Hematopoietic multipotent progenitor cell (in vitro differentiated cells): ENCODE results near the gene KCNS1. TPM values are rescaled to one million over a fixed set of nuclear protein-coding genes. Genes with fewer than 3 reads are reported as not detected.
"Not testable (repeated sequence)": the region's sequence is repeated elsewhere in the genome, so short reads cannot be mapped to it uniquely, and the experiment has no call there.

Source experiments
- DNase-seq, 3 donors: peaks; one replicate each; pipeline ENCODE4 v3.0.0-alpha.2; 2011 to 2015; ENCODE audit warnings: low read depth in 2 of 3, low spot score in 2 of 3
- total RNA-seq: library from RNA; depleted of rRNA; stranded (reverse); fragments of >200 nt; gene quantifications from one replicate; pipeline ENCODE4 v1.2.3, GENCODE V29; 2012

Gene KCNS1
- total RNA-seq, 1 donor = 0.54 TPM

GRCh38 chr20:45082468-45082867 is 18.5 kb downstream of the KCNS1 start:
- no peak for DNase-seq

DNA sequence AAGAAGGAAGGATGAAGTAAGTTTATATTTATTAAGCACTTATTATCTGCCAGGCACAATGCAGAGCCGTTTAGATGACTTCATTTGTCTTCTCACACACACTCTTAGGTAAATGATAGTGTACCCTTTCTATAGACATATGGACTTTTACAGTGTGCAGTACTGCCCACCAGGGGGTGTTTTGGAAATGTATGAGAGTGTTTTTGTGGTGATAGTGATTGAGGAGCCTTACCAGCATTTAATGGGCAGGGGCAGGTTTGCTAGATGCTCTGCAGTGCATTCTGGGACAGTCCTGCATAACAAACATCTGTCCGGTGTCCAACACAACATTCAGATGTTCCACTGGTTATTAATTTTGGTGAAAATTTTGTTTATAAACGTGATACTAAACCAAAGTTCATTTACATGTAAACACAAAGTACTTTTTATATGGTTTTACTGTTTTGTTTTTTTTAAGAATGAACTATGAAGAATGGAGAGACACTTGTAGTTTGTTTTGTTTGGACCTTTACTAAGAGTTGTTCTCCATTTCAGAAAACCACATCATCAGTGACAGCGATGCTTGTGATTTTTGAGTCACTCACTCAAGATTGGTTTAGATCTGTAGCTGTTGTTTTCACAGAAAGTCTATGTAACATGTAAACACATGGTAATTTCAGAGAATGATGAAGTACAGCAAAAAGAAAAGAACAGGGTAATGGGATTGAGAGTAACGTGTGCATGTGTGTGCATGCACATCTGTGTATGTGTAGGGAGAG is 19.9 kb downstream of the KCNS1 start:
- DNase-seq = peak in 1 of 3 donors; percentile 31

GRCh38 chr20:45077559-45077958 is 23.4 kb downstream of the KCNS1 start:
- no peak for DNase-seq

GRCh38 chr20:45073221-45073620 is 27.7 kb downstream of the KCNS1 start:
- DNase-seq = no peak

DNA sequence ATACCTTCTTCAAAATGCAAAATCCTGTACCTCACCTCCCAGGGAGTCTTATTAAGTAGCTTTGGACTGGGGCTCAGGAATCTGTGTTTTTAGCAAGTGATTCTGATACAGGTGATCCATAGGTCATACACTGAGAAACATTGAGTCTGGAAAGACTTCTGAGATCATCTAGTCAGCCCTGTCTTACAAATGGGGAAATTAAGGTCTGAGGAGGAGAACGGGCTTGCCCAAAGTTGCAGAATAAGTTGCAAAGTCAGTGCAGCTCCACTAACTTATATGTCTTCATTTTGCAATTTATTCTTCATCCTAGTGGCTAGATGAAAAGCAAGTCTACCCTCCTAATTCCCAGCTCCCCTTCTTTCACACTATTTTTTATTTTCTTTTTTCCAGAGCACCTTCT is 28.9 kb downstream of the KCNS1 start:
- DNase-seq = no peak

- no peak for DNase-seq
These were observed 29.8 kb downstream of the KCNS1 start for GRCh38 chr20:45070932-45071632.

DNA sequence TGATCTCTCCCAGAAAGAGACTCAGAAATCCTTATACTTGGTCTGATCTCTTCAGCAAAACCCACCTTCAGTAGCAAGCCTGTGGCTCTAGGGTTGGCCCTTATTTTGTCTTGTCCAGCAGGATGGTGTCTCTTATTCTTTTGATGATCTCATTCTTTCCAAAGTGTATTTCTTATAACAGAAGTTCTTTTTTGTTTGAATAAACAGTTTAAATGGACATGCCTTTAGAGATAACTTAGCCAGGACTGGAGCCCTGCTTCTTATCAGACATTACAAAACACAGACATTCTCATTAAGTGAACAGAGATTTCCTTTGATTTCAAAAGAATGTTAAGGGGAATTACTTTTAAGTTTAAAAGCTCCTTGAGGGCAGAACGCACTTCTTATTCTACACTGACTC is 31.7 kb downstream of the KCNS1 start:
- DNase-seq = no peak

DNA sequence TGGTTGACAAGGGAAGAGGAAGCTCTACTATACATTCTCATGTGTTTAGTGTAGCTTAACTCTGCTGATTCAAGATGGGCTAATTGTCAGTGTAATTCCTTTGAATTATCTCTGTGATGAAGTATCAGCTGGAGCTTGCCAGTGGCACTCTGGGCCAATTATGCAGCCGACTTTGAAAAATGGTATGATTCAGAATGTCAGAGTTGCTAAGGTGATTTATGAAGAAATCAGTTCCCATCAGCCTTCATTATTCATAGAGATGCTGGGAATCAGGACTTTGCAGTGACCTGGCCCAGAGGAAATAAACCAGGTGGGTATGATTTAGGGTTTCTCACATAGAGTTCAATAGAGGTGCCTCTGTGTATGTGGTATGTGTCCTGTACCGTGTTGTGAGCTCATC is 33.4 kb downstream of the KCNS1 start:
- DNase-seq = no peak

GRCh38 chr20:45067087-45067486 is 33.8 kb downstream of the KCNS1 start:
- no peak for DNase-seq

DNA sequence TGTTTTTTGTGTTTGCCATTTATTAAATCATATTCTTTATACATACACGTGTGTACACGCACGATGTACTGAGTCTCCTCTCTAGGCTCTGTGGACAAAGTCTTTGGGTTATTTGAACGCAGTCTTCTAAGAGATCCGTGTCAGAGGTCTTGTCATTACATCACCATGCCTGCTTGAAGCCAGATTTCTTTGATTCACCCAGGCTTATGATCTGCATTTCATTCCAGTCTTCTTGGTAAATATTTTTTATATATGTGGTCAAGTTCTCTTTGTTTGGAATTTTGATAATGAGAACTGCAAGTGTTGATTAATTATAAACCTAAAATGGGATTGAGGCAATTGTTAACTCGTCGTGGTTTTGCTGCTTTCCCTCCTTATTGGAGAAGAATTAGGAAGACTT is 34.6 kb downstream of the KCNS1 start:
- no peak for DNase-seq

DNA sequence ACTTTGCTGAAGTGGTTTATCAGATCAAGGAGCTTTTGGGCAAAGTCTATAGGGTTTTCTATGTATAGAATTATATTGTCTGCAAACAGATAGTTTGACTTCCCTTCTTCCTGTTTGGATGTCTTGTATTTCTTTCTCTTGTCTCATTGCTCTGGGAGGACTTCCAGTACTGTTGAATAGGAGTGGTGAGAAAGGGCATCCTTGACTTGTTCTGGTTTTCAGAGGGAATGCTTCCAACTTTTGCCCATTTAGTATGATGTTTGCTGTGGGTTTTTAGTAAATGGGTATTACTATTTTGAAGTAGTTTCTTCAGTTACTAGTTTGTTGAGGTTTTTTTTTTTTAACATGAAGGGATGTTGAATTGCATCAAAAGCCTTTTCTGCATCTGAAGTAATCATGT is 36.1 kb downstream of the KCNS1 start:
- no peak for DNase-seq

- not testable (repeated sequence) for DNase-seq
These were observed 37.8 kb downstream of the KCNS1 start for GRCh38 chr20:45063107-45063506.

- DNase-seq = no peak
These were observed 39.7 kb downstream of the KCNS1 start for GRCh38 chr20:45061244-45061643.

DNA sequence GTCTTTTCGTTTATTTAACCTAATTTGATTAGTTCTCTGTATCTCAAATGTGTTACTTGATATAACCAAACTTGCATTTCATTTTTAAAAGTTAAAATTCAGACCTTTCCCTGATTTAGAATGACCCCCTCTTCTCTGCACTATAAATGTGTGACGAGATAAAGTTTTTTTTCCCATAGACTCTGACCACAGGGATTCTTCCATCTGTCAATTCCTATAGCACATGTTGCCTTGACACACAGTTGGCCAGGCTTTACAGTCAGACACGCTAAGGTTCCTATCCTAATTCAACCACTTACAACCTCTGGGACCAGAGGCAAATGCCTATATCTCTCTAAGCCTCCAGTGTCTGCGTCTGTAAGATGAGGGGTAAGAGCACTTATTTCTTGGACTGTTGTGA is 40.6 kb downstream of the KCNS1 start:
- no peak for DNase-seq

DNA sequence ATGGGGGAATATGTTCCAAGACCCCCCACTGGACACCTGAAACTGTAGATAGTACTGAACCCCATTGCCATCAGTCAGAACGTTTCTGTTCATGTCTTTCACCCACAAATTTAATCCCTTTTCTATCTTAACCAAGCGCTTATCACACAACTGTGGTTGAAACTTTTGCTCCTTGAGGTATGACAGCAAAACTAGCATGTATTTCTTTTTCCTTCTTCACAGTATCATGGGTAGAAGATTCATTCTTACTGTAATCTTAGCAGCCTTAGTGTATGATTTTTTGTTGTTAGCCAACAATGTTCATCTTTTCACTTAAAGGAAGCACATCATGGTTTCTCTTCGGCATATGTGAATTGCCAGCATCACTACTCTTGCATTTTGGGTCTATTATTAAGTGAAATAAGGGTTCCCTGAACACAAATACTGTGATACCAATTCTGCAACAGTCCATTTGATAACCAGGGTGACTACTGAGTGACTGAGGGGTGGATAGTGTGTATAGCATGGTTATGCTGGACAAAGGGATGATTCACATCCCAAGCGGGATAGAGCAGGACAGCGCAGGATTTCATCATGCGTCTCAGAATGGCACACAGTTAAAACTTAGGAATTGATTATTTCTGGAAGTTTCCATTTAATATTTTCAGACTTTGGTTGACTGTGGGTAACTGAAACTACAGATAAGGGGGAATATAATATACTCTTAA is 41.8 kb downstream of the KCNS1 start:
- no peak for DNase-seq

- no peak for DNase-seq
These were observed 42.6 kb downstream of the KCNS1 start for GRCh38 chr20:45058168-45058850.

- DNase-seq = no peak
These were observed 44.3 kb downstream of the KCNS1 start for GRCh38 chr20:45056473-45057173.

DNA sequence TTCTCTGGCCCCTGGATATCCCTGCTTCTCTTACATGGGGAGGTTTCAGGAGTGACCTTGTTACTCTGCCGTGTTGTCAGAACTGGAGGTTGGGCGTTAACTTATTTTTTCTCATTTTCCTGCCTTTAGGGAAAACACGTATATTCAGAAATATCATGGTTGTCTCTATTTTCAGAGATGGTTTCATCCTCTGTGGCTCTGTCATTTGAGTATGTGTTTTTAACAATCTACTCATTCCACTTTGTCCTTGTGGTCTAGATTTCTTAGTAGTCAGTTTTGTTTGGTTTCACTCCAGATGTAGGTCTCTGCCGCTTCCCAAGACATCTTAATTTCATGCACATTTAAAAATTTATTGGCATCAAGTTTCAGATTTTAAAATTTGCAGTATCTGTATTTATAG is 45.9 kb downstream of the KCNS1 start:
- no peak for DNase-seq

GRCh38 chr20:45053430-45054351 is 47.2 kb downstream of the KCNS1 start:
- DNase-seq = no peak
